CD4-positive, alpha-beta T cell treated with Interferon gamma for 1 hour (primary cell): ENCODE results near the gene GRK3.

Source experiments
- DNase-seq: peaks from one replicate; pipeline ENCODE4 v3.0.0-alpha.2; 2020

Gene GRK3

GRCh38 chr22:25764270-25765015 is 200.0 kb downstream of the GRK3 start:
- DNase-seq, result no peak

- no peak for DNase-seq
Measured at GRCh38 chr22:25765016-25765367, 200.5 kb downstream of the GRK3 start.

GRCh38 chr22:25765801-25766200 is 201.3 kb downstream of the GRK3 start:
- no peak for DNase-seq

- DNase-seq, result no peak
Measured at GRCh38 chr22:25766418-25766817, 201.9 kb downstream of the GRK3 start.

- no peak for DNase-seq
Measured at GRCh38 chr22:25770333-25770732, 205.9 kb downstream of the GRK3 start.

GRCh38 chr22:25772288-25772687 is 207.8 kb downstream of the GRK3 start:
- no peak for DNase-seq

- DNase-seq, result no peak
Measured at GRCh38 chr22:25774575-25775026, 210.1 kb downstream of the GRK3 start.

- DNase-seq, result no peak
Measured at GRCh38 chr22:25775531-25775930, 211.1 kb downstream of the GRK3 start.

GRCh38 chr22:25777411-25777810 is 212.9 kb downstream of the GRK3 start:
- no peak for DNase-seq

- no peak for DNase-seq
Measured at GRCh38 chr22:25777870-25778269, 213.4 kb downstream of the GRK3 start.
